ENCODE data around the gene KLK8.

DNA sequence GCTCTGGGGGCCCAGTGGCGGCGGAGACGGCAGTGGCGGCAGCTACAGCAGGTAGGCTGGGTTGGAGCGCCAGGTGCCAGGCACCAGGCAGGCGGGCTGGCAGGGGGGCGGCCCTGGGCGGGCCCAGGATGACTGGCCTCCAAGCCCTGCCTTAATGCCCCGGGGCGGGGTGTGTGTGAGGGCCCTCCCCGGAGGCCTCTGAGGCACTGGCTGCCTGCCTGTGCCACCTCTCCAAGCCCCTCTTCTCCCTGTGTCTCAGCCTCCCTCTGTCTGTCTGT is 25.1 kb upstream of the KLK8 start, which contains the start of gene KLK11:
- no peak for TF ChIP-seq EZH2 (IDR thresholded peaks at IDR 0.05; ENCODE audit: insufficient read depth, poor library complexity, severe bottlenecking)
- no peak for TF ChIP-seq EZH2phosphoT487 (IDR thresholded peaks at IDR 0.05; ENCODE audit: insufficient read depth, low read depth)

All from GM23248 (cell line).